B cell (primary cell): ENCODE measurements around the gene SLC45A2. TPM values are rescaled to one million over a fixed set of nuclear protein-coding genes. Genes with fewer than 3 reads are reported as not detected.
"Not testable (repeated sequence)": the region's sequence is repeated elsewhere in the genome, so short reads cannot be mapped to it uniquely, and the experiment has no call there.

ENCODE experiments used
- ATAC-seq: fragments of 200-7000 bp; cut with Tn5 transposase; one replicate; pipeline ENCODE4 v1.10.0; 2021; ENCODE audit warnings: low read depth, mild to moderate bottlenecking, moderate number of reproducible peaks, moderate library complexity
- CTCF ChIA-PET: fragments of 350-600 bp; sonication (Branson Sonifier 250); formaldehyde crosslinking; loops from one replicate; lab custom pipeline; 2021; ENCODE audit warnings: antibody characterized with exemption, inconsistent platforms; lab: Charles Lee
- POLR2A ChIA-PET: fragments of 350-600 bp; sonication (Branson Sonifier 250); formaldehyde crosslinking; loops from one replicate; lab custom pipeline; 2021; ENCODE audit warnings: antibody characterized with exemption; lab: Charles Lee
- DNase-seq: peaks from one replicate; pipeline ENCODE4 v3.0.0; 2013
- H2AFZ ChIP-seq: 2 replicates; pipeline ENCODE4 v1.6.1; 2012; ENCODE audit warnings: mild to moderate bottlenecking, low read depth, low read length; ENCODE audit not compliant: insufficient read depth, poor library complexity, severe bottlenecking
- H3K27ac ChIP-seq, 2 donors: 1 replicate in 1 of 2; 2 replicates in 1 of 2; pipeline ENCODE4 v1.5.1; 2012 to 2013; ENCODE audit warnings: low read length in 2 of 2, mild to moderate bottlenecking in 2 of 2, moderate library complexity in 1 of 2
- H3K27me3 ChIP-seq, 4 experiments: fragments of 200-600 bp in 1 of 4; sonication (generic) in 1 of 4; replicated peaks in 1 of 4; 1 replicate in 2 of 4; 2 replicates in 2 of 4; pipeline versions ENCODE4 v1.6.1 to v1.7.0; 2013 to 2016; ENCODE audit warnings: low read length in 3 of 4, mild to moderate bottlenecking in 2 of 4, mixed read lengths in 1 of 4, moderate library complexity in 1 of 4; ENCODE audit not compliant: insufficient read depth in 4 of 4, control insufficient read depth in 3 of 4; ENCODE audit errors: control extremely low read depth in 1 of 4
- H3K36me3 ChIP-seq, 2 experiments: replicated peaks in 1 of 2; 1 replicate in 1 of 2; 2 replicates in 1 of 2; pipeline versions ENCODE4 v1.6.1 to v1.7.1; 2013; ENCODE audit warnings: low read length in 1 of 2; ENCODE audit not compliant: insufficient read depth in 2 of 2, control insufficient read depth in 1 of 2; ENCODE audit errors: control extremely low read depth in 1 of 2, extremely low read depth in 1 of 2
- H3K4me1 ChIP-seq, 2 donors: fragments of 200-600 bp in 1 of 2; sonication (generic) in 1 of 2; 1 replicate in 1 of 2; 2 replicates in 1 of 2; pipeline versions ENCODE4 v1.5.1 to v1.6.1; 2013 to 2017; ENCODE audit warnings: low read length in 2 of 2; ENCODE audit not compliant: control insufficient read depth in 2 of 2, insufficient read depth in 2 of 2
- H3K4me2 ChIP-seq: replicated peaks from 2 replicates; pipeline ENCODE3; 2012; ENCODE audit warnings: mild to moderate bottlenecking, low read depth, low read length; ENCODE audit not compliant: poor library complexity, severe bottlenecking
- H3K4me3 ChIP-seq, 5 experiments: fragments of 200-600 bp in 1 of 5; sonication (generic) in 1 of 5; 1 replicate in 3 of 5; 2 replicates in 2 of 5; pipeline versions ENCODE4 v1.5.1 to v1.7.0; 2011 to 2016; ENCODE audit warnings: low read length in 4 of 5, mild to moderate bottlenecking in 4 of 5, low read depth in 2 of 5, control low read depth in 1 of 5, moderate library complexity in 1 of 5; ENCODE audit not compliant: insufficient read depth in 1 of 5; ENCODE audit errors: control extremely low read depth in 1 of 5, extremely low read depth in 1 of 5
- H3K79me2 ChIP-seq: fragments of 200-600 bp; sonication (generic); one replicate; pipeline ENCODE4 v1.6.0; 2016; ENCODE audit warnings: low read length; ENCODE audit not compliant: control insufficient read depth, insufficient read depth
- H3K9ac ChIP-seq: fragments of 200-600 bp; sonication (generic); 2 replicates; pipeline ENCODE4 v1.6.1; 2017; ENCODE audit warnings: mild to moderate bottlenecking, low read length, moderate library complexity
- H3K9me3 ChIP-seq, 3 donors: one replicate each; pipeline versions ENCODE4 v1.6.1 to v1.7.1; 2013; ENCODE audit warnings: low read length in 2 of 3; ENCODE audit not compliant: control insufficient read depth in 2 of 3, insufficient read depth in 1 of 3; ENCODE audit errors: control extremely low read depth in 1 of 3
- H4K20me1 ChIP-seq: 2 replicates; pipeline ENCODE4 v1.6.0; 2012; ENCODE audit warnings: mild to moderate bottlenecking, low read length; ENCODE audit not compliant: insufficient read depth, control insufficient read depth, poor library complexity, severe bottlenecking
- H3K27ac Mint-ChIP-seq: one replicate; pipeline ENCODE4 v1.8.0; 2021; ENCODE audit warnings: mixed read lengths
- H3K27me3 Mint-ChIP-seq: one replicate; pipeline ENCODE4 v1.8.0; 2021; ENCODE audit warnings: mixed read lengths
- H3K4me1 Mint-ChIP-seq: one replicate; pipeline ENCODE4 v1.8.0; 2021; ENCODE audit warnings: mixed read lengths
- H3K4me3 Mint-ChIP-seq: one replicate; pipeline ENCODE4 v1.8.0; 2021; ENCODE audit warnings: mixed read lengths
- H3K9me3 Mint-ChIP-seq: one replicate; pipeline ENCODE4 v1.8.0; 2022; ENCODE audit warnings: mixed read lengths; ENCODE audit not compliant: insufficient read depth
- CTCF ChIP-seq: fragments of 200-600 bp; IDR thresholded peaks from one replicate; pipeline ENCODE4 v1.8.0; 2022; ENCODE audit warnings: antibody characterized with exemption, mild to moderate bottlenecking
- EZH2 ChIP-seq: IDR thresholded peaks from 2 replicates; pipeline ENCODE4 v1.6.1; 2012; ENCODE audit warnings: borderline replicate concordance, low read depth, mild to moderate bottlenecking, moderate library complexity, low read length; ENCODE audit not compliant: insufficient read depth, poor library complexity, severe bottlenecking
- WGBS: methylation state at CpG from one replicate; pipeline ENCODE4 v1.1.5; 2013; ENCODE audit warnings: missing lambda C conversion rate; ENCODE audit not compliant: insufficient coverage; 5-methylcytosine and 5-hydroxymethylcytosine counted together
- intact Hi-C: fragments of 100-400 bp; cut with micrococcal nuclease; formaldehyde crosslinking; loops from one replicate; pipeline ENCODE4 v1.10.0; 2022
- polyA plus RNA-seq: library from polyadenylated mRNA; depleted of rRNA; stranded (reverse); fragments of >200 nt; gene quantifications from 2 replicates; pipeline ENCODE4 v1.2.3, GENCODE V29; 2012
- total RNA-seq, 2 donors: library from RNA; stranded (reverse); fragments of 120-200 nt in 1 of 2; gene quantifications; 1 replicate in 1 of 2; 2 replicates in 1 of 2; pipeline versions ENCODE4 v1.2.3 to v1.2.4, GENCODE V29; 2013 to 2022

Gene SLC45A2
- total and polyA plus RNA-seq, 2 donors (not counting 1 experiment from before 2014, with no cell fraction given): not detected

GRCh38 chr5:33921002-33921401, 63.5 kb downstream of the SLC45A2 start:
- Mint-ChIP-seq H3K27ac (no peak overlapping the region), H3K27me3 (peaks cover 42% of the 10 kb centered on the region), H3K9me3 (peaks cover 7% of the 10 kb centered on the region), H3K4me3 (no peak overlapping the region), H3K4me1 (no peaks in the 10 kb centered on the region)
- Histone ChIP-seq H3K4me2 (no peak overlapping the region), H3K27ac (no peak overlapping the region), H3K9ac (no peak overlapping the region), H3K4me3 (no peak overlapping the region), H3K9me3 (peaks cover 0 to 10% (median 4%) of the 10 kb centered on the region in 3 donors), H3K27me3 (peaks cover 0 to 7% (median 2%) of the 10 kb centered on the region in 4 experiments), H3K36me3 (no peaks in the 10 kb centered on the region), H3K4me1 (no peaks in the 10 kb centered on the region), H4K20me1 (no peaks in the 10 kb centered on the region), H2AFZ (no peak overlapping the region), H3K79me2 (no peaks in the 10 kb centered on the region)
- 83% methylated on average over 1 of the region's 1 CpG for WGBS
- no peak for ATAC-seq
- DNase-seq: no peak
- CTCF ChIA-PET: interaction anchor here (5.0 kb wide), 1 partner anchor 14 kb away, joined by 18 read pairs; the partner anchor contains the start of gene RXFP3
- intact Hi-C loops: no loop called here
- POLR2A ChIA-PET: no interaction called here
- TF ChIP-seq CTCF (no peak), EZH2 (no peak)

- CTCF ChIA-PET, POLR2A ChIA-PET, H3K4me3 Mint-ChIP-seq, H3K27ac Mint-ChIP-seq, H3K4me1 ChIP-seq, H3K9me3 ChIP-seq, ATAC-seq, H3K4me2 ChIP-seq, H3K4me1 Mint-ChIP-seq, H3K27ac ChIP-seq, H3K79me2 ChIP-seq, H3K36me3 ChIP-seq, H3K9ac ChIP-seq, H2AFZ ChIP-seq, H3K27me3 ChIP-seq, intact Hi-C loops, H3K4me3 ChIP-seq, H4K20me1 ChIP-seq, DNase-seq: not testable (repeated sequence)
- WGBS: no CpG with 5 or more reads among the region's 3 CpGs
- peaks cover 13% of the 10 kb centered on the region for H3K27me3 Mint-ChIP-seq
- peaks cover 11% of the 10 kb centered on the region for H3K9me3 Mint-ChIP-seq
Observed at GRCh38 chr5:33914844-33915243, 69.6 kb downstream of the SLC45A2 start.

- H3K27ac Mint-ChIP-seq, H3K9ac ChIP-seq, H3K4me2 ChIP-seq, ATAC-seq, H3K36me3 ChIP-seq, H3K4me3 Mint-ChIP-seq, CTCF ChIA-PET, DNase-seq, H3K4me3 ChIP-seq, H3K4me1 ChIP-seq, H4K20me1 ChIP-seq, intact Hi-C loops, POLR2A ChIA-PET, H3K4me1 Mint-ChIP-seq, H3K27me3 ChIP-seq, H3K27ac ChIP-seq, H2AFZ ChIP-seq, H3K79me2 ChIP-seq, H3K27me3 Mint-ChIP-seq: not testable (repeated sequence)
- H3K9me3 Mint-ChIP-seq: peaks cover 18% of the 10 kb centered on the region
- H3K9me3 ChIP-seq: peaks cover 1 to 23% (median 21%) of the 10 kb centered on the region in 3 donors
- 100% methylated on average over 3 of the region's 7 CpGs for whole genome bisulfite sequencing
Observed at GRCh38 chr5:33906248-33906647, 78.2 kb downstream of the SLC45A2 start.
